ENCODE data around the gene AMN.
"Not testable (repeated sequence)": the region's sequence is repeated elsewhere in the genome, so short reads cannot be mapped to it uniquely, and the experiment has no call there.

Gene AMN

GRCh38 chr14:102922490-102923200 is at the start of gene AMN:
Gene AMN (plus strand): TSS chr14:102922663. CDS start chr14:102922689, 26 bp downstream.
- no peak for DNase-seq (ENCODE audit: low read depth in 2 of 2)

GRCh38 chr14:102873131-102873530 is 49.3 kb upstream of the AMN start:
- DNase-seq (ENCODE audit: low read depth in 2 of 2) = no peak

GRCh38 chr14:102873546-102874061 is 48.9 kb upstream of the AMN start:
- no peak for DNase-seq (ENCODE audit: low read depth in 2 of 2)

- no peak for DNase-seq (ENCODE audit: low read depth in 2 of 2)
These were observed 46.8 kb upstream of the AMN start for GRCh38 chr14:102875652-102876051.

- DNase-seq (ENCODE audit: low read depth in 2 of 2) = not testable (repeated sequence)
These were observed 45.0 kb upstream of the AMN start for GRCh38 chr14:102877511-102877910.

GRCh38 chr14:102878174-102878969 is 44.1 kb upstream of the AMN start:
- DNase-seq (ENCODE audit: low read depth in 2 of 2) = no peak

GRCh38 chr14:102878970-102879460 is 43.4 kb upstream of the AMN start:
- DNase-seq (ENCODE audit: low read depth in 2 of 2) = no peak

GRCh38 chr14:102882226-102882906 is 40.1 kb upstream of the AMN start:
- DNase-seq (ENCODE audit: low read depth in 2 of 2) = no peak

GRCh38 chr14:102883089-102883541 is 39.3 kb upstream of the AMN start:
- DNase-seq (ENCODE audit: low read depth in 2 of 2) = no peak

- DNase-seq (ENCODE audit: low read depth in 2 of 2) = no peak
These were observed 38.9 kb upstream of the AMN start for GRCh38 chr14:102883554-102883953.

- no peak for DNase-seq (ENCODE audit: low read depth in 2 of 2)
These were observed 36.6 kb upstream of the AMN start for GRCh38 chr14:102885737-102886447.

- DNase-seq (ENCODE audit: low read depth in 2 of 2) = no peak
These were observed 33.7 kb upstream of the AMN start for GRCh38 chr14:102888748-102889147.

- DNase-seq (ENCODE audit: low read depth in 2 of 2) = no peak
These were observed 32.8 kb upstream of the AMN start for GRCh38 chr14:102889615-102890014.

- no peak for DNase-seq (ENCODE audit: low read depth in 2 of 2)
These were observed 31.4 kb upstream of the AMN start for GRCh38 chr14:102891111-102891510.

GRCh38 chr14:102891556-102891955 is 30.9 kb upstream of the AMN start:
- no peak for DNase-seq (ENCODE audit: low read depth in 2 of 2)

- no peak for DNase-seq (ENCODE audit: low read depth in 2 of 2)
These were observed 29.8 kb upstream of the AMN start for GRCh38 chr14:102892651-102893050.

- no peak for DNase-seq (ENCODE audit: low read depth in 2 of 2)
These were observed 29.0 kb upstream of the AMN start for GRCh38 chr14:102893452-102893851.

GRCh38 chr14:102896735-102897134 is 25.7 kb upstream of the AMN start:
- not testable (repeated sequence) for DNase-seq (ENCODE audit: low read depth in 2 of 2)

GRCh38 chr14:102897299-102898027 is 25.0 kb upstream of the AMN start:
- DNase-seq (ENCODE audit: low read depth in 2 of 2) = no peak

GRCh38 chr14:102898298-102898697 is 24.2 kb upstream of the AMN start:
- no peak for DNase-seq (ENCODE audit: low read depth in 2 of 2)
